GM12878 (cell line): ENCODE results near the gene SPINK14. TPM values are rescaled to one million over a fixed set of nuclear protein-coding genes. Genes with fewer than 3 reads are reported as not detected.

Experiments used
- CREM ChIP-seq: IDR thresholded peaks from 2 replicates; pipeline ENCODE4 v1.6.1; 2014; ENCODE audit warnings: antibody characterized with exemption, low read depth
- GATAD2B ChIP-seq: fragments of 450-650 bp; conservative IDR thresholded peaks from 2 replicates; pipeline ENCODE4 v1.6.1; 2017; ENCODE audit warnings: low read depth, mild to moderate bottlenecking, moderate library complexity
- HDAC2 ChIP-seq: fragments of 200-600 bp; sonication (generic); IDR thresholded peaks from 2 replicates; pipeline ENCODE4 v1.6.1; 2017
- PAX8 ChIP-seq: fragments of 450-650 bp; IDR thresholded peaks from 2 replicates; pipeline ENCODE4 v1.6.1; 2017; ENCODE audit warnings: mild to moderate bottlenecking, moderate library complexity
- RB1 ChIP-seq: fragments of 450-650 bp; formaldehyde crosslinking; IDR thresholded peaks from 2 replicates; pipeline ENCODE4 v1.6.1; 2017; ENCODE audit warnings: mild to moderate bottlenecking, borderline replicate concordance
- SREBF2 ChIP-seq: IDR thresholded peaks from 2 replicates; pipeline ENCODE4 v1.6.1; 2012; ENCODE audit warnings: mild to moderate bottlenecking, low read length
- polyA plus RNA-seq, 11 experiments: library from polyadenylated mRNA; depleted of rRNA in 4 of 11; unstranded in 6 of 11; stranded (reverse) in 5 of 11; fragments of >200 nt; fragmentation: Nextera tagmentation in 4 of 11; fragmentation: Illumina TruSeq in 1 of 11; extraction: Ambion mirVana in 4 of 11; extraction: Trizol in 1 of 11; gene quantifications; 1 replicate in 1 of 11; 2 replicates in 10 of 11; pipeline versions ENCODE4 v1.2.1 to v1.2.3, GENCODE V29; 2011 to 2016; ENCODE audit warnings: inconsistent platforms in 2 of 11, missing spikeins in 2 of 11, low read depth in 1 of 11
- total RNA-seq, 4 experiments: library from RNA; depleted of rRNA in 3 of 4; stranded (reverse); fragments of >200 nt in 3 of 4; fragmentation: Illumina TruSeq in 1 of 4; extraction: Trizol in 1 of 4; gene quantifications; 2 replicates each; pipeline versions ENCODE4 v1.2.1 to v1.2.3, GENCODE V29; 2013 to 2021
- TF ChIP-seq, protein P1 (sequence below): fragments of 450-650 bp; IDR thresholded peaks from 2 replicates; pipeline ENCODE4 v1.6.1; 2017; ENCODE audit warnings: antibody characterized with exemption, mild to moderate bottlenecking, moderate library complexity
- TF ChIP-seq, protein P2 (sequence below): IDR thresholded peaks from 2 replicates; pipeline ENCODE4 v1.6.1; 2011; ENCODE audit warnings: low read depth, mild to moderate bottlenecking, low read length, moderate library complexity, borderline replicate concordance; ENCODE audit errors: extremely low read depth
- TF ChIP-seq, protein P3 (sequence below): fragments of 450-650 bp; formaldehyde crosslinking; IDR thresholded peaks from 2 replicates; pipeline ENCODE4 v1.4.0; 2022; ENCODE audit warnings: mild to moderate bottlenecking, moderate library complexity

SPINK14 gene
- total and polyA plus RNA-seq, 10 of the 15 experiments (the other 5 are each of a cell fraction or from before 2014, with no cell fraction given) = not detected

DNA sequence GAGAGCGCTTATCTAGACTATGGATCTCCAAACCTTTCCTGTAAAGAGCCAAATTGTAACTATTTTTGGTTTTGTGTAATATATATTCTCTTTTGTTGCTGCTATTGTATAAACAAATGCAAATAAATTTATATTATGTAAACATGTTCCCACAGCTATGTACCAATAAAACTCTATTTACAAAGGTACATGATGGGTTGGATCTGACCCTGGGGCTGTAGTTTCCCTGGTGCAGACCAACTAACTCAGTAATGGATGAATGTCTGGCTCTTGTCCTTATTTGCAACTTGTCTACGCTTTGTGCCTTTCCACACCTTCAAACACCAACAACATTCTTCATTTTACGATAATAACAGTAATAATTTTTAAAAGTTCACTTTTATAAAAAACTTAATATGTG lies 27.5 kb upstream of the SPINK14 start (continued):
- TF ChIP-seq CREM (no peak), GATAD2B (no peak), PAX8 (no peak), RB1 (no peak), SREBF2 (no peak), HDAC2 (no peak)
- TF ChIP-seq, protein P1, sequence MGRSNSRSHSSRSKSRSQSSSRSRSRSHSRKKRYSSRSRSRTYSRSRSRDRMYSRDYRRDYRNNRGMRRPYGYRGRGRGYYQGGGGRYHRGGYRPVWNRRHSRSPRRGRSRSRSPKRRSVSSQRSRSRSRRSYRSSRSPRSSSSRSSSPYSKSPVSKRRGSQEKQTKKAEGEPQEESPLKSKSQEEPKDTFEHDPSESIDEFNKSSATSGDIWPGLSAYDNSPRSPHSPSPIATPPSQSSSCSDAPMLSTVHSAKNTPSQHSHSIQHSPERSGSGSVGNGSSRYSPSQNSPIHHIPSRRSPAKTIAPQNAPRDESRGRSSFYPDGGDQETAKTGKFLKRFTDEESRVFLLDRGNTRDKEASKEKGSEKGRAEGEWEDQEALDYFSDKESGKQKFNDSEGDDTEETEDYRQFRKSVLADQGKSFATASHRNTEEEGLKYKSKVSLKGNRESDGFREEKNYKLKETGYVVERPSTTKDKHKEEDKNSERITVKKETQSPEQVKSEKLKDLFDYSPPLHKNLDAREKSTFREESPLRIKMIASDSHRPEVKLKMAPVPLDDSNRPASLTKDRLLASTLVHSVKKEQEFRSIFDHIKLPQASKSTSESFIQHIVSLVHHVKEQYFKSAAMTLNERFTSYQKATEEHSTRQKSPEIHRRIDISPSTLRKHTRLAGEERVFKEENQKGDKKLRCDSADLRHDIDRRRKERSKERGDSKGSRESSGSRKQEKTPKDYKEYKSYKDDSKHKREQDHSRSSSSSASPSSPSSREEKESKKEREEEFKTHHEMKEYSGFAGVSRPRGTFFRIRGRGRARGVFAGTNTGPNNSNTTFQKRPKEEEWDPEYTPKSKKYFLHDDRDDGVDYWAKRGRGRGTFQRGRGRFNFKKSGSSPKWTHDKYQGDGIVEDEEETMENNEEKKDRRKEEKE = no peak
- TF ChIP-seq, protein P2, sequence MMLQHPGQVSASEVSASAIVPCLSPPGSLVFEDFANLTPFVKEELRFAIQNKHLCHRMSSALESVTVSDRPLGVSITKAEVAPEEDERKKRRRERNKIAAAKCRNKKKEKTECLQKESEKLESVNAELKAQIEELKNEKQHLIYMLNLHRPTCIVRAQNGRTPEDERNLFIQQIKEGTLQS = no peak
- TF ChIP-seq, protein P3, sequence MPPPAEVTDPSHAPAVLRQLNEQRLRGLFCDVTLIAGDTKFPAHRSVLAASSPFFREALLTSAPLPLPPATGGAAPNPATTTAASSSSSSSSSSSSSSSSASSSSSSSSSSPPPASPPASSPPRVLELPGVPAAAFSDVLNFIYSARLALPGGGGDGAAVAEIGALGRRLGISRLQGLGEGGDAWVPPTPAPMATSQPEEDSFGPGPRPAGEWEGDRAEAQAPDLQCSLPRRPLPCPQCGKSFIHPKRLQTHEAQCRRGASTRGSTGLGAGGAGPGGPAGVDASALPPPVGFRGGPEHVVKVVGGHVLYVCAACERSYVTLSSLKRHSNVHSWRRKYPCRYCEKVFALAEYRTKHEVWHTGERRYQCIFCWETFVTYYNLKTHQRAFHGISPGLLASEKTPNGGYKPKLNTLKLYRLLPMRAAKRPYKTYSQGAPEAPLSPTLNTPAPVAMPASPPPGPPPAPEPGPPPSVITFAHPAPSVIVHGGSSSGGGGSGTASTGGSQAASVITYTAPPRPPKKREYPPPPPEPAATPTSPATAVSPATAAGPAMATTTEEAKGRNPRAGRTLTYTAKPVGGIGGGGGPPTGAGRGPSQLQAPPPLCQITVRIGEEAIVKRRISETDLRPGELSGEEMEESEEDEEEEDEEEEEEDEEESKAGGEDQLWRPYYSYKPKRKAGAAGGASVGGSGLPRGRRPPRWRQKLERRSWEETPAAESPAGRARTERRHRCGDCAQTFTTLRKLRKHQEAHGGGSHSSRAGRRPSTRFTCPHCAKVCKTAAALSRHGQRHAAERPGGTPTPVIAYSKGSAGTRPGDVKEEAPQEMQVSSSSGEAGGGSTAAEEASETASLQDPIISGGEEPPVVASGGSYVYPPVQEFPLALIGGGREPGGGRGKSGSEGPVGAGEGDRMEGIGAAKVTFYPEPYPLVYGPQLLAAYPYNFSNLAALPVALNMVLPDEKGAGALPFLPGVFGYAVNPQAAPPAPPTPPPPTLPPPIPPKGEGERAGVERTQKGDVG (CRISPR knock-in tag) = no peak
- TF ChIP-seq, all 136 proteins: peak for 0
